ENCODE results near the gene IER3. TPM values are rescaled to one million over a fixed set of nuclear protein-coding genes. Genes with fewer than 3 reads are reported as not detected.

The IER3 gene
- total and polyA plus RNA-seq, 2 of the 13 experiments (the other 11 are each of a cell fraction or from before 2014, with no cell fraction given) = 51.1 to 131 TPM

DNA sequence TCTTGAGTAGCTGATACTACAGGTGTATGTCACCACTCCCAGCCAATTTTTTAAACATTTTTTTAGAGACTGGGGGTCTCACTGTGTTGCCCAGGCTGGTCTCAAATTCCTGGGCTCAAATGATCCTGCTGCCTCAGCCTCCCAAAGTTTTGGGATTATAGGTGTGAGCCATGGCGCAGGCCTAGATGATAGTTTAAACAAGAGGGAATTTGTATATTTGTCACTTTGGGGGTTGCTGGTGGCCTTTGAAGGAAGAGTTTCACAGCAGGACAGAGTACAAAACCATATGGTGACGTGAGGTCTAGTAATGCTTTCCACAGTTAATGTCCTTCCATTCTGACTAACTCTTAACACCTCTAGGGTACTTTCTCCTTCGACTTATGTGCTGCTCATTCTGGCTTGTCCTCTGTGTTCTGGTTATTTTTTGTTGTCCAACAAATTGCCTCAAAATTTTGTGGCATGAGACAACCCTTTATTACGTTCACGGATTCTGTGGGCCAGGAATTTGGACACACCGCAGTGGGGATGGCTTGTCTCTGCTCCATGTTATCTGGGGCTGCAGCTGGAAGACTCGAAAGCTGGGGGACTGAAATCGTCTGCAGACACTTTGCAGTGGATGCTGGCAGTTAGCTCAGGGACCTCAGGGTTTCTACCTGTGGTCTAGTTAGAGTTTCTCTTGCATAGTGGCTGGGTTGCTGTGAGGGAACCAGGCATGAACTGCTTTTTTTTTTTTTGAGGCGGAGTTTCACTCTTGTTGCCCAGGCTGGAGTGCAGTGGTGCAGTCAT, 23.0 kb upstream of the IER3 start:
- peak overlapping the region; percentile 98 for H3K27ac ChIP-seq (ENCODE audit: extremely low read length, insufficient read depth, low read length)
- H3K36me3 ChIP-seq (replicated peaks in 1 of 2; ENCODE audit: control insufficient read depth in 1 of 2, insufficient read depth in 2 of 2, low read length in 2 of 2) = no peaks in the 10 kb centered on the region
- H4K20me1 ChIP-seq (ENCODE audit: insufficient read depth, low read length) = no peaks in the 10 kb centered on the region
- ChIA-PET CTCF (ENCODE audit: low intra/inter-chr PET ratio, low total read pairs) (no interaction called here), POLR2A (interaction anchor here (0.7 to 11.8 kb wide), 8 partner anchors 8 to 60 kb away, joined by 3 to 414 read pairs (median 9); partner anchors contain the start of genes FLOT1 and IER3)
- in situ Hi-C loops (cut with HindIII; ENCODE audit: extremely low pct_ligation_motif_present, low pct_unique_long_range_greater_than_20kb) = no loop called here
- peaks cover 91% of the 10 kb centered on the region for H3K4me1 ChIP-seq (ENCODE audit: insufficient read depth, low read length)
- H3K27me3 ChIP-seq (ENCODE audit: control insufficient read depth in 1 of 2, insufficient read depth in 2 of 2, low read length in 2 of 2) = no peaks in the 10 kb centered on the region
- no peak for FAIRE-seq
- peak overlapping the region; percentile 17; the same call in 1 of the 2 replicates for H3K9ac ChIP-seq (ENCODE audit: insufficient read depth, low read depth, low read length)
- ATAC-seq = no peak
- no peak for DNase-seq (ENCODE audit: low spot score)
- H3K4me2 ChIP-seq (ENCODE audit: low read depth, low read length) = no peak overlapping the region
- H3K9me3 ChIP-seq (ENCODE audit: low read length) = no peaks in the 10 kb centered on the region
- no peak overlapping the region for H2AFZ ChIP-seq (ENCODE audit: low read length)
- intact Hi-C loops (cut with micrococcal nuclease; ENCODE audit: unreplicated experiment) = no loop called here
- BruUV-seq (replicated peaks) = no TSS peak
- WGBS (ENCODE audit: low lambda C conversion rate) = 93% methylated on average over 9 of the region's 9 CpGs
- H3K79me2 ChIP-seq (ENCODE audit: insufficient read depth, low read length) = no peaks in the 10 kb centered on the region
- H3K4me3 ChIP-seq (replicated peaks in 1 of 3; ENCODE audit: insufficient read depth in 1 of 3, low read depth in 2 of 3, low read length in 3 of 3) = no peak overlapping the region
- TF ChIP-seq, protein P1, sequence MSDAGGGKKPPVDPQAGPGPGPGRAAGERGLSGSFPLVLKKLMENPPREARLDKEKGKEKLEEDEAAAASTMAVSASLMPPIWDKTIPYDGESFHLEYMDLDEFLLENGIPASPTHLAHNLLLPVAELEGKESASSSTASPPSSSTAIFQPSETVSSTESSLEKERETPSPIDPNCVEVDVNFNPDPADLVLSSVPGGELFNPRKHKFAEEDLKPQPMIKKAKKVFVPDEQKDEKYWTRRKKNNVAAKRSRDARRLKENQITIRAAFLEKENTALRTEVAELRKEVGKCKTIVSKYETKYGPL (CRISPR knock-in tag; IDR thresholded peaks at IDR 0.05) = no peak
- TF ChIP-seq, protein P2, sequence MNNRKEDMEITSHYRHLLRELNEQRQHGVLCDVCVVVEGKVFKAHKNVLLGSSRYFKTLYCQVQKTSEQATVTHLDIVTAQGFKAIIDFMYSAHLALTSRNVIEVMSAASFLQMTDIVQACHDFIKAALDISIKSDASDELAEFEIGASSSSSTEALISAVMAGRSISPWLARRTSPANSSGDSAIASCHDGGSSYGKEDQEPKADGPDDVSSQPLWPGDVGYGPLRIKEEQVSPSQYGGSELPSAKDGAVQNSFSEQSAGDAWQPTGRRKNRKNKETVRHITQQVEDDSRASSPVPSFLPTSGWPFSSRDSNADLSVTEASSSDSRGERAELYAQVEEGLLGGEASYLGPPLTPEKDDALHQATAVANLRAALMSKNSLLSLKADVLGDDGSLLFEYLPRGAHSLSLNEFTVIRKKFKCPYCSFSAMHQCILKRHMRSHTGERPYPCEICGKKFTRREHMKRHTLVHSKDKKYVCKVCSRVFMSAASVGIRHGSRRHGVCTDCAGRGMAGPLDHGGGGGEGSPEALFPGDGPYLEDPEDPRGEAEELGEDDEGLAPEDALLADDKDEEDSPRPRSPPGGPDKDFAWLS (CRISPR knock-in tag; IDR thresholded peaks at IDR 0.05; ENCODE audit: borderline replicate concordance) = no peak
- TF ChIP-seq ZNF121 (CRISPR knock-in tag; IDR thresholded peaks at IDR 0.05) = peak; percentile 78
- TF ChIP-seq, protein P3, sequence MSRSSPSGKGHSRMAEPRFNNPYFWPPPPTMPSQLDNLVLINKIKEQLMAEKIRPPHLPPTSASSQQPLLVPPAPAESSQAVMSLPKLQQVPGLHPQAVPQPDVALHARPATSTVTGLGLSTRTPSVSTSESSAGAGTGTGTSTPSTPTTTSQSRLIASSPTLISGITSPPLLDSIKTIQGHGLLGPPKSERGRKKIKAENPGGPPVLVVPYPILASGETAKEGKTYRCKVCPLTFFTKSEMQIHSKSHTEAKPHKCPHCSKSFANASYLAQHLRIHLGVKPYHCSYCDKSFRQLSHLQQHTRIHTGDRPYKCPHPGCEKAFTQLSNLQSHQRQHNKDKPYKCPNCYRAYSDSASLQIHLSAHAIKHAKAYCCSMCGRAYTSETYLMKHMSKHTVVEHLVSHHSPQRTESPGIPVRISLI (CRISPR knock-in tag; IDR thresholded peaks at IDR 0.05; ENCODE audit: borderline replicate concordance) = peak; percentile 62; the same call in 1 of the 2 replicates
- 0 out of 2 replicates have a peak, but pooled peaks have one; percentile 11 for TF ChIP-seq MED1 (CRISPR knock-in tag; IDR thresholded peaks at IDR 0.05)
- no peak for TF ChIP-seq ZNF629 (CRISPR knock-in tag; conservative IDR thresholded peaks at IDR 0.05)
- TF ChIP-seq, protein P4, sequence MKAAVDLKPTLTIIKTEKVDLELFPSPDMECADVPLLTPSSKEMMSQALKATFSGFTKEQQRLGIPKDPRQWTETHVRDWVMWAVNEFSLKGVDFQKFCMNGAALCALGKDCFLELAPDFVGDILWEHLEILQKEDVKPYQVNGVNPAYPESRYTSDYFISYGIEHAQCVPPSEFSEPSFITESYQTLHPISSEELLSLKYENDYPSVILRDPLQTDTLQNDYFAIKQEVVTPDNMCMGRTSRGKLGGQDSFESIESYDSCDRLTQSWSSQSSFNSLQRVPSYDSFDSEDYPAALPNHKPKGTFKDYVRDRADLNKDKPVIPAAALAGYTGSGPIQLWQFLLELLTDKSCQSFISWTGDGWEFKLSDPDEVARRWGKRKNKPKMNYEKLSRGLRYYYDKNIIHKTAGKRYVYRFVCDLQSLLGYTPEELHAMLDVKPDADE (CRISPR knock-in tag; IDR thresholded peaks at IDR 0.05) = no peak
- peak; percentile 71; the same call in 1 of the 2 replicates for TF ChIP-seq ZBTB38 (CRISPR knock-in tag; IDR thresholded peaks at IDR 0.05)
- no peak for TF ChIP-seq CEBPB (IDR thresholded peaks at IDR 0.05; ENCODE audit: borderline replicate concordance, low read depth, low read length)
- TF ChIP-seq ZFX (CRISPR knock-in tag; IDR thresholded peaks at IDR 0.05; ENCODE audit: low read depth) = 0 out of 2 replicates have a peak, but pooled peaks have one; percentile 16
- peak; percentile 98 for TF ChIP-seq ZNF160 (CRISPR knock-in tag; IDR thresholded peaks at IDR 0.05)
- no peak for TF ChIP-seq SNRNP70 (IDR thresholded peaks at IDR 0.05; ENCODE audit: low read depth, low read length)
- TF ChIP-seq ZNF441 (CRISPR knock-in tag; IDR thresholded peaks at IDR 0.05; ENCODE audit: borderline replicate concordance) = no peak
- TF ChIP-seq, protein P5, sequence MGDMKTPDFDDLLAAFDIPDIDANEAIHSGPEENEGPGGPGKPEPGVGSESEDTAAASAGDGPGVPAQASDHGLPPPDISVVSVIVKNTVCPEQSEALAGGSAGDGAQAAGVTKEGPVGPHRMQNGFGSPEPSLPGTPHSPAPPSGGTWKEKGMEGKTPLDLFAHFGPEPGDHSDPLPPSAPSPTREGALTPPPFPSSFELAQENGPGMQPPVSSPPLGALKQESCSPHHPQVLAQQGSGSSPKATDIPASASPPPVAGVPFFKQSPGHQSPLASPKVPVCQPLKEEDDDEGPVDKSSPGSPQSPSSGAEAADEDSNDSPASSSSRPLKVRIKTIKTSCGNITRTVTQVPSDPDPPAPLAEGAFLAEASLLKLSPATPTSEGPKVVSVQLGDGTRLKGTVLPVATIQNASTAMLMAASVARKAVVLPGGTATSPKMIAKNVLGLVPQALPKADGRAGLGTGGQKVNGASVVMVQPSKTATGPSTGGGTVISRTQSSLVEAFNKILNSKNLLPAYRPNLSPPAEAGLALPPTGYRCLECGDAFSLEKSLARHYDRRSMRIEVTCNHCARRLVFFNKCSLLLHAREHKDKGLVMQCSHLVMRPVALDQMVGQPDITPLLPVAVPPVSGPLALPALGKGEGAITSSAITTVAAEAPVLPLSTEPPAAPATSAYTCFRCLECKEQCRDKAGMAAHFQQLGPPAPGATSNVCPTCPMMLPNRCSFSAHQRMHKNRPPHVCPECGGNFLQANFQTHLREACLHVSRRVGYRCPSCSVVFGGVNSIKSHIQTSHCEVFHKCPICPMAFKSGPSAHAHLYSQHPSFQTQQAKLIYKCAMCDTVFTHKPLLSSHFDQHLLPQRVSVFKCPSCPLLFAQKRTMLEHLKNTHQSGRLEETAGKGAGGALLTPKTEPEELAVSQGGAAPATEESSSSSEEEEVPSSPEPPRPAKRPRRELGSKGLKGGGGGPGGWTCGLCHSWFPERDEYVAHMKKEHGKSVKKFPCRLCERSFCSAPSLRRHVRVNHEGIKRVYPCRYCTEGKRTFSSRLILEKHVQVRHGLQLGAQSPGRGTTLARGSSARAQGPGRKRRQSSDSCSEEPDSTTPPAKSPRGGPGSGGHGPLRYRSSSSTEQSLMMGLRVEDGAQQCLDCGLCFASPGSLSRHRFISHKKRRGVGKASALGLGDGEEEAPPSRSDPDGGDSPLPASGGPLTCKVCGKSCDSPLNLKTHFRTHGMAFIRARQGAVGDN (CRISPR knock-in tag; IDR thresholded peaks at IDR 0.05) = peak; percentile 27; the same call in 1 of the 2 replicates
